KMS-11 (cell line): ENCODE measurements around the gene TMCC3.

Experiments
- H2AFZ ChIP-seq: fragments of 200-600 bp; sonication (generic); 2 replicates; pipeline ENCODE4 v1.6.1; 2016; ENCODE audit warnings: antibody characterized with exemption, mixed run types, low read depth
- H3K27ac ChIP-seq: fragments of 200-600 bp; sonication (generic); 2 replicates; pipeline ENCODE4 v1.6.1; 2016; ENCODE audit warnings: mild to moderate bottlenecking, mixed run types
- H3K27me3 ChIP-seq: fragments of 200-600 bp; sonication (generic); 2 replicates; pipeline ENCODE4 v1.6.1; 2017; ENCODE audit warnings: mild to moderate bottlenecking, low read depth, mixed run types, moderate library complexity; ENCODE audit not compliant: insufficient read depth
- H3K36me3 ChIP-seq: fragments of 200-600 bp; sonication (generic); 2 replicates; pipeline ENCODE4 v1.6.1; 2017; ENCODE audit warnings: mild to moderate bottlenecking, mixed run types; ENCODE audit not compliant: insufficient read depth
- H3K4me1 ChIP-seq: fragments of 200-600 bp; sonication (generic); 2 replicates; pipeline ENCODE4 v1.6.1; 2016; ENCODE audit warnings: mild to moderate bottlenecking, low read depth, mixed run types; ENCODE audit not compliant: poor library complexity, severe bottlenecking
- H3K4me2 ChIP-seq: fragments of 200-600 bp; sonication (generic); 2 replicates; pipeline ENCODE4 v1.7.0; 2016; ENCODE audit warnings: mild to moderate bottlenecking, mixed run types
- H3K4me3 ChIP-seq: fragments of 200-600 bp; sonication (generic); IDR thresholded peaks from 2 replicates; pipeline ENCODE4 v1.6.1; 2017; ENCODE audit warnings: low read depth, low read length, mixed read lengths; ENCODE audit not compliant: insufficient read depth
- H3K79me2 ChIP-seq: fragments of 200-600 bp; sonication (generic); 2 replicates; pipeline ENCODE4 v1.6.1; 2016; ENCODE audit warnings: low read depth, mixed run types; ENCODE audit not compliant: insufficient read depth
- H3K9ac ChIP-seq: fragments of 200-600 bp; sonication (generic); 2 replicates; pipeline ENCODE4 v1.6.1; 2016; ENCODE audit warnings: mild to moderate bottlenecking, mixed run types
- H4K20me1 ChIP-seq: fragments of 200-600 bp; sonication (generic); 2 replicates; pipeline ENCODE4 v1.6.1; 2016; ENCODE audit warnings: mild to moderate bottlenecking, mixed run types; ENCODE audit not compliant: insufficient read depth
- CTCF ChIP-seq: fragments of 200-600 bp; sonication (generic); conservative IDR thresholded peaks from 2 replicates; pipeline ENCODE4 v1.6.1; 2017; ENCODE audit warnings: low read depth, mild to moderate bottlenecking, antibody characterized with exemption, low read length, moderate library complexity, mixed read lengths

Gene TMCC3

DNA sequence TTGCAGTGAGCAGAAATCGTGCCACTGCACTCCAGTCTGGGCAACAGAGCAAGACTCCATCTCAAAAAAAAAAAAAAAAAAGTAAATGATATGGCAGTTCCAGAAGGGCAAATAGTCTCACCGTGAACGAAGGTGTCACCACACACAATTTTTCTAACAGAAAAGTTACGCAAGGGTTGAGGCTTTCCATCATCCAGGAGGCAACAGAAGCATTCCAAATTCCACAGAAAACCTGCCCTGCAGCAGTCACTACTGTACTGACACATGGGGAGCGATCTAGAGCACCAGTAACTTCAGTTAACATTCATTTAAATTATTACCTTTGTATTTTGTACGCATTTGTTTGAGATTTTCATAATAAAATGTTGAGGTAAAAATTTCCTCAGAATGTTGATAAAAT, 24.8 kb downstream of the TMCC3 start:
- TF ChIP-seq CTCF: no peak
- H3K4me2 ChIP-seq: no peak overlapping the region
- peaks cover 20% of the 10 kb centered on the region; the same call in 1 of the 2 replicates for H3K79me2 ChIP-seq
- no peaks in the 10 kb centered on the region for H3K27me3 ChIP-seq
- H3K4me1 ChIP-seq: peaks cover 37% of the 10 kb centered on the region
- H3K27ac ChIP-seq: no peak overlapping the region
- H3K9ac ChIP-seq: no peak overlapping the region
- H3K36me3 ChIP-seq: no peaks in the 10 kb centered on the region
- H4K20me1 ChIP-seq: no peaks in the 10 kb centered on the region
- no peak overlapping the region for H3K4me3 ChIP-seq
- H2AFZ ChIP-seq: no peak overlapping the region

- no peak overlapping the region for H3K4me2 ChIP-seq
- no peaks in the 10 kb centered on the region for H4K20me1 ChIP-seq
- no peaks in the 10 kb centered on the region for H3K36me3 ChIP-seq
- peaks cover 29% of the 10 kb centered on the region; the same call in 1 of the 2 replicates for H3K79me2 ChIP-seq
- H3K4me3 ChIP-seq: no peak overlapping the region
- H3K4me1 ChIP-seq: peaks cover 40% of the 10 kb centered on the region
- H3K27me3 ChIP-seq: no peaks in the 10 kb centered on the region
- no peak overlapping the region for H2AFZ ChIP-seq
- no peak overlapping the region for H3K27ac ChIP-seq
- no peak for TF ChIP-seq CTCF
- H3K9ac ChIP-seq: no peak overlapping the region
Measured at GRCh38 chr12:94623161-94623920, 27.0 kb downstream of the TMCC3 start.

DNA sequence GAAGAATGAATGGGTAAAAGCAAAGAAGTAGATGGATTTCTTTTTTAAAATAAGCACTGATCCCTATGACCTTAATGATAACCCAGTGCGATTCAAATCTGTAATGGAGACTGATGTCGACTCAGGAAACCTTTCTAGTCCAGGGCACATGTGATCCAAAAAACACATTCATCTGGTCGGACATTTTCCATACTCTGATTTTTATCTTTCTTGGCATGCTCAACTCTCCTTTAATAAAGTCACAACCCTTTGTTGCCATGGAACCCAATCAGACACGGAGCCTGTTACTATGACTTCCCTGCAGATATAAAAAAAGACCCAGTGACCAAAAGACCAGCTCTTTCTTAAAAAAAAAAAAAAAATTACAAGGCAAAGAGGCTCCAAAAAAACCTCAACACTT, 27.9 kb downstream of the TMCC3 start:
- peaks cover 40% of the 10 kb centered on the region for H3K4me1 ChIP-seq
- H2AFZ ChIP-seq: no peak overlapping the region
- H3K4me3 ChIP-seq: no peak overlapping the region
- peaks cover 31% of the 10 kb centered on the region; the same call in 1 of the 2 replicates for H3K79me2 ChIP-seq
- H3K4me2 ChIP-seq: peak overlapping the region; percentile 86
- H3K27ac ChIP-seq: peak overlapping the region; percentile 35; the same call in 1 of the 2 replicates
- H3K9ac ChIP-seq: no peak overlapping the region
- H3K36me3 ChIP-seq: no peaks in the 10 kb centered on the region
- no peaks in the 10 kb centered on the region for H4K20me1 ChIP-seq
- no peaks in the 10 kb centered on the region for H3K27me3 ChIP-seq
- TF ChIP-seq CTCF: no peak

- H3K9ac ChIP-seq: peak overlapping the region; percentile 35; the same call in 1 of the 2 replicates
Measured at GRCh38 chr12:94621662-94622359, 28.5 kb downstream of the TMCC3 start.

More at GRCh38 chr12:94621662-94622359, 28.5 kb downstream of the TMCC3 start:
- Histone ChIP-seq H4K20me1 (no peaks in the 10 kb centered on the region), H3K4me3 (no peak overlapping the region), H3K36me3 (no peaks in the 10 kb centered on the region), H3K4me1 (peaks cover 40% of the 10 kb centered on the region), H2AFZ (peak overlapping the region; percentile 21; the same call in 1 of the 2 replicates), H3K4me2 (peak overlapping the region; percentile 86), H3K79me2 (peaks cover 31% of the 10 kb centered on the region; the same call in 1 of the 2 replicates), H3K27ac (peak overlapping the region; percentile 35), H3K27me3 (no peaks in the 10 kb centered on the region)
- TF ChIP-seq CTCF: no peak
